Mucosa of descending colon (tissue), 3 donors: ENCODE results near the gene PIGK. TPM values are rescaled to one million over a fixed set of nuclear protein-coding genes. Genes with fewer than 3 reads are reported as not detected.

Experiments used
- ATAC-seq: fragments of 200-7000 bp; cut with Tn5 transposase; one replicate; pipeline ENCODE4 v1.9.1; 2020; ENCODE audit warnings: mild to moderate bottlenecking, moderate library complexity
- DNase-seq, 3 donors: peaks; one replicate each; pipeline ENCODE4 v3.0.0-alpha.2; 2020
- H3K36me3 ChIP-seq: fragments of 200-600 bp; one replicate; pipeline ENCODE4 v1.8.0; 2021; ENCODE audit warnings: low read depth, mild to moderate bottlenecking
- H3K4me1 ChIP-seq: fragments of 200-600 bp; one replicate; pipeline ENCODE4 v1.8.0; 2021; ENCODE audit warnings: low read depth, mild to moderate bottlenecking
- H3K4me3 ChIP-seq: fragments of 200-600 bp; one replicate; pipeline ENCODE4 v1.8.0; 2021; ENCODE audit warnings: mild to moderate bottlenecking
- H3K9me3 ChIP-seq: fragments of 200-600 bp; one replicate; pipeline ENCODE4 v1.8.0; 2021; ENCODE audit warnings: mild to moderate bottlenecking
- CTCF ChIP-seq: fragments of 200-600 bp; IDR thresholded peaks from one replicate; pipeline ENCODE4 v1.8.0; 2022; ENCODE audit warnings: antibody characterized with exemption, mild to moderate bottlenecking
- intact Hi-C, 2 donors: fragments of 100-400 bp; cut with DNase I in 1 of 2; cut with micrococcal nuclease in 1 of 2; formaldehyde crosslinking; loops; one replicate each; pipeline versions ENCODE4 v1.11.0 to v1.11.1; 2022; cut with DNase I, micrococcal nuclease
- long read RNA-seq, 2 donors: library from polyadenylated mRNA; unstranded; transcript quantifications; one replicate each; pipeline ENCODE4 v2.0.0, GENCODE V29; 2019 to 2021
- total RNA-seq, 3 donors: library from RNA; stranded (reverse); fragmentation: NEBNext Ultra II Directional in 2 of 3; extraction: Animal tissue kit (Norgen Biotek cat#: 25700) in 2 of 3; gene quantifications; one replicate each; pipeline versions ENCODE4 v1.2.1 to v1.2.4, GENCODE V29; 2021 to 2023
- donor health status: DM: no; HTN: no; CAD: no; lungs with moderate emphysema.
- donor health status: DM: no; HTN: no; CAD: no.
- donor health status: DM: no; HTN: yes; CAD: no.

PIGK gene
- 10 to 100 TPM; 15.0 to 24.5 (median 16.9) TPM for total RNA-seq
- long read RNA-seq, donor 1, full-length matches to known transcripts: 23 of 27 reads
- long read RNA-seq, donor 1, partial matches to known transcripts: 0 of 27 reads
- long read RNA-seq, donor 1, other reads (novel, unspliced or antisense): 4 of 27 reads
- long read RNA-seq, donor 2, full-length matches to known transcripts: 9 of 13 reads
- long read RNA-seq, donor 2, partial matches to known transcripts: 1 of 13 reads
- long read RNA-seq, donor 2, other reads (novel, unspliced or antisense): 3 of 13 reads

- peaks cover 2% of the 10 kb centered on the region for H3K4me1 ChIP-seq
- intact Hi-C loops: no loop called here
- DNase-seq (peak; percentile 90 to 95 (median 93)), ATAC-seq (peak; percentile 100)
- no peak for TF ChIP-seq CTCF
- H3K36me3 ChIP-seq: no peaks in the 10 kb centered on the region
- peak within 1 kb of the TSS; percentile 60 for H3K4me3 ChIP-seq
- no peaks in the 10 kb centered on the region for H3K9me3 ChIP-seq
These were observed at the start of gene PIGK for GRCh38 chr1:77219166-77219887. TSS of gene PIGK (minus strand) at chr1:77219430. CDS start at chr1:77219402, 28 bp downstream.

- DNase-seq: no peak
- intact Hi-C loops: no loop called here
- ATAC-seq: no peak
- no peak overlapping the region for H3K4me3 ChIP-seq
- no peaks in the 10 kb centered on the region for H3K36me3 ChIP-seq
- no peak for TF ChIP-seq CTCF
- no peaks in the 10 kb centered on the region for H3K9me3 ChIP-seq
- H3K4me1 ChIP-seq: no peaks in the 10 kb centered on the region
These were observed 47.8 kb upstream of the PIGK start for GRCh38 chr1:77267035-77267434.

GRCh38 chr1:77265180-77265579, 46.0 kb upstream of the PIGK start:
- Histone ChIP-seq H3K36me3 (no peaks in the 10 kb centered on the region), H3K9me3 (no peaks in the 10 kb centered on the region), H3K4me1 (no peaks in the 10 kb centered on the region), H3K4me3 (no peak overlapping the region)
- ATAC-seq: no peak
- DNase-seq: no peak
- TF ChIP-seq CTCF: no peak
- intact Hi-C loops: no loop called here

GRCh38 chr1:77263708-77264107, 44.5 kb upstream of the PIGK start:
- TF ChIP-seq CTCF: no peak
- Histone ChIP-seq H3K9me3 (no peaks in the 10 kb centered on the region), H3K36me3 (no peaks in the 10 kb centered on the region), H3K4me3 (no peak overlapping the region), H3K4me1 (no peaks in the 10 kb centered on the region)
- ATAC-seq (no peak), DNase-seq (no peak)
- intact Hi-C loops: no loop called here

- ATAC-seq: no peak
- no peaks in the 10 kb centered on the region for H3K36me3 ChIP-seq
- intact Hi-C loops: no loop called here
- no peak overlapping the region for H3K4me3 ChIP-seq
- peaks cover 19% of the 10 kb centered on the region for H3K9me3 ChIP-seq
- TF ChIP-seq CTCF: no peak
- no peaks in the 10 kb centered on the region for H3K4me1 ChIP-seq
- no peak for DNase-seq
These were observed 34.0 kb upstream of the PIGK start for GRCh38 chr1:77253211-77253610.
